NCI-H2107 treated with DMSO at 0.1 percent for 48 hours (cell line): ENCODE results near the gene LPIN2.
"Not testable (repeated sequence)": the region's sequence is repeated elsewhere in the genome, so short reads cannot be mapped to it uniquely, and the experiment has no call there.

ENCODE experiments used
- DNase-seq: peaks from one replicate; lab custom pipeline; 2025; ENCODE audit not compliant: unreplicated experiment; lab: John Stamatoyannopoulos, UW

LPIN2 gene

DNA sequence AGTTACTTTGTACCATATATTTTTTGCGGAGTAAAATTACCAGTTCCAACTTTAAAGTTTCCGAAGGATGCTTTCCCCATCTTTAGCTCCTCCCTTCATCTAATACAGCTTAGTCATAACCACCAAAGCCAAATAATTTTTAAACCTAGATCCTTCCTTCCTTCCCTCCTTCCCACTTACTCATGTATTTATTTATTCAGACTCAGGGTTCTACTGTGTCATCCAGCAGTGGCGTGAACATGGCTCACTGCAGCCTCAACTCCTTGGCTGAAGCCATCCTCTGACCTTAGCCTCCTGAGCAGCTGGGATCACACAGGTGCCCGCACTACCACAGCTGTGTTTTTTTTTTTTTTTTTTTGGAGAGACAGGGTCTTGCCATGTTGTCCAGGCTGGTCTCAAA lies 4.4 kb downstream of the LPIN2 start:
- DNase-seq = no peak

DNA sequence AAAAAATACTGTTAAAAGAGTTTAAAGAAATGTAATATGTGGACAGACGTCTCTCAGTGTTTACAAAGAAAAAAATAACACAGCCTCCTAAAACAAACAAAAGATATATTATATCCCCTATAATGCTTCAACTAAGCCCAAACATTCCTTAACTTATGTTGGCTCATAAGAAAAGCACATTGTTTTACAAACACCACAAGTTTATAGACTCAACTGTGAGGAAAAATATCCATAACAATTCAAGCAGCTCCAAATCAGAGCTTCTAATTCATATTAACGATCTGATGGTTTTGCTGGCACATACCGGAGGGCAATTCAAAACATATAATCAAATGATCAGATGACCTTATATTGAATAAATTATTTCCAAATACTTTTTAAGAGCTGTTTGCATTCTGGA lies 5.5 kb downstream of the LPIN2 start:
- no peak for DNase-seq

DNA sequence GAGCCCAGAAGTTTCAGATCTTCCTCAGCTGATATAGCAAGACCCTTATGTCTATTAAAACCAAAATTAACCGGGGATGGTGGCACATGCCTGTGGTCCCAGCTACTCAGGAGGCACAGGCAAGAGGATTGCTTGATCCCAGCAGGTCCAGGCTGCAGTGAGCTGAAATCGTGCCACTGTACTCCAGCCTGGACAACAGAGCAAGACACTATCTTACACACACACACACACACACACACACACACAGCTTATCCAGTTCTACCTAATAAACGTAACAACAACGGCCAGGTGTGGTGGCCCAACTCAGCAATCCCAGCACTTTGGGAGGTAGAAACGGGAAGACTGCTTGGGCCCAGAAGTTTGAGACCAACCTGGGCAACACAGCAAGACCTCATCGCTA lies 7.5 kb downstream of the LPIN2 start:
- DNase-seq = no peak

GRCh38 chr18:3003766-3004165 lies 9.2 kb downstream of the LPIN2 start:
- not testable (repeated sequence) for DNase-seq

GRCh38 chr18:3002732-3003131 lies 10.2 kb downstream of the LPIN2 start:
- DNase-seq = no peak

- no peak for DNase-seq
Observed at GRCh38 chr18:2998644-2999043, 14.3 kb downstream of the LPIN2 start.

DNA sequence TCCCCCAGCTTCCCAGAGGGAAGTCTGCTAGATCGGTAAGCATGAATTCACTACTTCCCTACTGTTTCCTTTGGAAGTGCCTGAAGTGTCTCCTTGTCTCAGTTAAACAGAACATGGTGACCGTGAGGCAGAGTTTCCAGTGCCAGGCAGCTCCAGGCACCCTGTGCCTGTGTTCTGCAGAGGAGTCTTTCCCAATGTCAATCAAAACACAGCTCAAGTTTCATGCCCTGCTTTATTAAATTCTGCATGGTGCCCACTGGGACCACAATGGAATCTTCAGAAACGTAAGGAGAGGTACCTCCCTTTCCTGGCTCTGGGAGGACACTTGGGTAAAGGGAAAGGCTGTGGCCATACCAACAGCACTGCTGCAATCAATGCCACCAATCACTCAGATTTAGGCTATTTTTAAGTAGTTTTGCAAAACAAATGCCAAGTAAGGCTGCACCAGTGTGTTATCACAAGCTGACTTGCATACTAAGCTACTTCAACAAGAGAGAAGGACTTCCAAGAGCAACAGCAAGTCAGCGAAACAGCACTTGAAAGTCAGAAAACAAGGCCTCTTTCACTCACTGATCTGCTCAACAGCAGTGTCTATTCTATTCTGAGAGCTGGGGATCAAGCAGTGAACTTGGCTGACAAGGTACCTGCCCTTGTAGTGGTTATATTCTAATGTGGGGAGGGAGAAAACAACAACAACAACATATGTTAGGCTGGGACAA lies 14.9 kb downstream of the LPIN2 start:
- no peak for DNase-seq

- no peak for DNase-seq
Observed at GRCh38 chr18:2997429-2997828, 15.5 kb downstream of the LPIN2 start.

- DNase-seq = no peak
Observed at GRCh38 chr18:2994603-2995432, 18.1 kb downstream of the LPIN2 start.

- DNase-seq = no peak
Observed at GRCh38 chr18:2994020-2994589, 18.8 kb downstream of the LPIN2 start.

DNA sequence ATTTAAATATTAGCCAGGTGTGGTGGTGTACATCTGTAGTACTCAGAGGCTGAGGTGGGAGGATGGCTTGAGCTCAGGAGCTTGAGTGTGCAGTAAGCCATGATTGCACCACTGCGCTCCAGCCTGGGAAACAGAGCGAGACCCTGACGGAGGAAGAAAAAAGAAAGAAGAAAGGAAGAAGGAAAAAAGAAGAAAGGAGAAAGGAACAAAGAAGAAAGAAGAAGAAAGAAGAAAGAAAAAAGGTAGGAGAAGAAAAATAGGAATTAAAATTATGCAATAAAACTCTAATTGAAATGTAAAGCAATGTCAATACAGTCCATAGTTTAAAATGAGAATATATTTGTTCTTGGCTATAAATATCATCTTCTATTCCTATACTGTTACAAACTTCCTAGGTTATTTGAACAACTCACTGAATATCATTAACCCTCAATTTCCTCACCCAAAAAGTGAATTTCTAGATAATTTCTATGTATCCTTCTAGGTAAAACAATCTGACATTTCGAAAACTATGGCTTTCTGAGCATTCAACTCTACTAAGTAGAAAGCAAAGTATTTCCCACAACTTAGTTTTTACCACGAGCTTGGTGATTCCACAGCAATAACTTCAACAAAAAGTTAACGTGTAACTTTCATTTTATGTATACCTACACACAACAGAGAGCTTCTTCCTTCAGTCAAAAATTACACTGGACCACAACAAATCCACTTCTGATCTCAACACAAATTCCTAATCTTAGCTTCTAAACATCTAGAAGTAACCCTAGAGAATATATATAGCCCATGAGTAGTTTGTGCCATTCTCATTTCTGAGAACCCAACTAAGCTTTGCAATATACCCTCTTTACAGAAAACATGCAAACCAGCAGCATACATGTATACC lies 19.7 kb downstream of the LPIN2 start:
- DNase-seq = no peak

DNA sequence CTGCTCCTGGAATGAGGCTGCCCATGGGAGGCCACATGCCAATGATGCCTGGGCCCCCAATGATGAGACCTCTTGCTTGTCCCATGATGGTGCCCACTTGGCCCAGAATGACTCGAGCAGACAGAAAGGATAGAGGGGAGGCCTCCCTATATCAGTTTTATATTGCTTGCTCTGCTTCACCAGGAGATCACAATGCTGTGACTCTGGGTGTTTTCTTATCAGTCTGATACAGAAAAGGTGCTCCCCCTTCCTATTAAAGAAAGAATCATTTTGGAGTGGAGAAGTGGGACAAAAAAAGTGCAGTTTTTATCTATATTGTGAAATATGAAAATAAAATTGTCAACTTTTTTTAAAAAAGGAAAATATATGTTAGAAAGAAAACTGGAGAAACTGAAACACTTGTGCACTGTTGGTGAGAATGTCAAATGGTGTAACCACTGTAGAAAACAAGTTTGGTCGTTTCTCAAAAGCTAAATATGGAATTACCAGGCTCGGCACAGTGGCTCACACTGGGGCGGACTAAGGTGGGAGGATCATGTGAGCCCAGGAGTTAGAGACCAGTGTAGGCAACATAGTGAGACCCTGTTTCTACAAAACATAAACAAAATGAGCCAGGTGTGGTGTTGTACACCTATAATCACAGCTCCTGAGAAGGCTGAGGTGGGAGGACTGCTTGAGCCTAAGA lies 21.8 kb downstream of the LPIN2 start:
- no peak for DNase-seq

- no peak for DNase-seq
Observed at GRCh38 chr18:2987876-2988790, 24.8 kb downstream of the LPIN2 start.

GRCh38 chr18:2986150-2986865 lies 26.6 kb downstream of the LPIN2 start:
- no peak for DNase-seq

DNA sequence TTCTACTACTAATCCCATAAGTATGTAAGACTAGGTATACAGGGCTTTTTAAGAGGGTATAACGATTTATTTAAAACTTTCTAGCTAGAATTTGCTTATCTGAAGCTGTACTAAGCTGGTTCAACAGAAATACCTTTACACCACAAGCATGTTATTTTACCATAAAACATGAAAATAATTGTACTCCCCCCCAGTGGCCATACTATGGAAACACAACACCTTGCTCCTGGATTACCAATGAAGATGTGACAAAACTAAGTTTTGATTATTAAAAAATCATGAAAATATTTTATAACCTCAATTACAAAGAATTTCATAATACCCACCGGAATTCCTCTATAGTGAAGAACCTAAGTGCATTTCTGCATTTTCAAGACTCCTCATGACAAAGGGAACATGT lies 27.3 kb downstream of the LPIN2 start:
- no peak for DNase-seq

- no peak for DNase-seq
Observed at GRCh38 chr18:2984703-2985261, 28.2 kb downstream of the LPIN2 start.

DNA sequence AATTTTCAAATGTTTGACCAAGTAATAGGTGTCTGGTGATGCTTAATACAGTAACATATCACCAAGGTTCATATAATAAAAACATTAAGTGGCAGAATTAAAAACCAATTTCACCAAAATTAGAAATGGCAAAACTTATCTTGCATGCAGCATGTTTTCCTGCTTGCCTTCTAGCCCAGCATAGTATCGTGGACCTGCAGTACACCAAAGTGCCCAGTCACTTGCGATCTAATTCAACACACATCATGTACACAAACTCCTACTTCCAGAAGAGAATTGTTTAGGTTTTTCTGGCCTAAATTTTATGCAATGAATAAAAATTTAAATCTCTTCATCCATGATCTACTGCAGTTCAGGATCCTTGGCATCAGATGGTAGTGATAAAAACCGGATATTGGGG lies 28.9 kb downstream of the LPIN2 start:
- no peak for DNase-seq

GRCh38 chr18:2983296-2983695 lies 29.6 kb downstream of the LPIN2 start:
- no peak for DNase-seq
